ENCODE measurements around the gene LAMA3.
"Not testable (repeated sequence)": the region's sequence is repeated elsewhere in the genome, so short reads cannot be mapped to it uniquely, and the experiment has no call there.

LAMA3 gene

GRCh38 chr18:23740105-23740830, 51.0 kb downstream of the LAMA3 start:
- Histone ChIP-seq H4K20me1 (ENCODE audit: insufficient read depth) (no peaks in the 10 kb centered on the region), H3K79me2 (ENCODE audit: insufficient read depth, low read depth) (no peaks in the 10 kb centered on the region), H3K4me3 (IDR thresholded peaks at IDR 0.05; ENCODE audit: insufficient read depth, low read depth, low read length) (no peak overlapping the region), H3K9ac (no peak overlapping the region), H3K27ac (no peak overlapping the region), H3K27me3 (ENCODE audit: insufficient read depth, low read depth) (no peaks in the 10 kb centered on the region), H3K4me1 (ENCODE audit: low read depth, poor library complexity, severe bottlenecking) (no peaks in the 10 kb centered on the region), H3K36me3 (ENCODE audit: insufficient read depth) (no peaks in the 10 kb centered on the region), H2AFZ (ENCODE audit: low read depth) (no peak overlapping the region), H3K4me2 (no peak overlapping the region)
- TF ChIP-seq CTCF (conservative IDR thresholded peaks at IDR 0.05; ENCODE audit: low read depth, low read length): no peak

GRCh38 chr18:23741967-23742366, 52.7 kb downstream of the LAMA3 start:
- H3K4me3 ChIP-seq (IDR thresholded peaks at IDR 0.05; ENCODE audit: insufficient read depth, low read depth, low read length); H3K36me3 ChIP-seq (ENCODE audit: insufficient read depth); H3K27ac ChIP-seq; H3K4me2 ChIP-seq; H4K20me1 ChIP-seq (ENCODE audit: insufficient read depth); H3K4me1 ChIP-seq (ENCODE audit: low read depth, poor library complexity, severe bottlenecking); H3K79me2 ChIP-seq (ENCODE audit: insufficient read depth, low read depth); H3K9ac ChIP-seq; H2AFZ ChIP-seq (ENCODE audit: low read depth); H3K27me3 ChIP-seq (ENCODE audit: insufficient read depth, low read depth): not testable (repeated sequence)

GRCh38 chr18:23743733-23744333, 54.6 kb downstream of the LAMA3 start:
- Histone ChIP-seq H2AFZ (ENCODE audit: low read depth) (no peak overlapping the region), H3K27me3 (ENCODE audit: insufficient read depth, low read depth) (no peaks in the 10 kb centered on the region), H3K27ac (no peak overlapping the region), H3K79me2 (ENCODE audit: insufficient read depth, low read depth) (no peaks in the 10 kb centered on the region), H3K9ac (no peak overlapping the region), H4K20me1 (ENCODE audit: insufficient read depth) (no peaks in the 10 kb centered on the region), H3K4me1 (ENCODE audit: low read depth, poor library complexity, severe bottlenecking) (no peaks in the 10 kb centered on the region), H3K36me3 (ENCODE audit: insufficient read depth) (no peaks in the 10 kb centered on the region), H3K4me3 (IDR thresholded peaks at IDR 0.05; ENCODE audit: insufficient read depth, low read depth, low read length) (no peak overlapping the region), H3K4me2 (no peak overlapping the region)
- no peak for TF ChIP-seq CTCF (conservative IDR thresholded peaks at IDR 0.05; ENCODE audit: low read depth, low read length)

- H3K4me2 ChIP-seq: no peak overlapping the region
- H3K27me3 ChIP-seq (ENCODE audit: insufficient read depth, low read depth): no peaks in the 10 kb centered on the region
- H3K36me3 ChIP-seq (ENCODE audit: insufficient read depth): no peaks in the 10 kb centered on the region
- no peak overlapping the region for H3K27ac ChIP-seq
- no peak overlapping the region for H3K9ac ChIP-seq
- TF ChIP-seq CTCF (conservative IDR thresholded peaks at IDR 0.05; ENCODE audit: low read depth, low read length): no peak
- H4K20me1 ChIP-seq (ENCODE audit: insufficient read depth): no peaks in the 10 kb centered on the region
- no peaks in the 10 kb centered on the region for H3K79me2 ChIP-seq (ENCODE audit: insufficient read depth, low read depth)
- H2AFZ ChIP-seq (ENCODE audit: low read depth): no peak overlapping the region
- H3K4me3 ChIP-seq (IDR thresholded peaks at IDR 0.05; ENCODE audit: insufficient read depth, low read depth, low read length): no peak overlapping the region
- no peaks in the 10 kb centered on the region for H3K4me1 ChIP-seq (ENCODE audit: low read depth, poor library complexity, severe bottlenecking)
Measured at GRCh38 chr18:23745366-23745765, 56.1 kb downstream of the LAMA3 start.

- Histone ChIP-seq H3K36me3 (ENCODE audit: insufficient read depth) (no peaks in the 10 kb centered on the region), H4K20me1 (ENCODE audit: insufficient read depth) (no peaks in the 10 kb centered on the region)
- no peak for TF ChIP-seq CTCF (conservative IDR thresholded peaks at IDR 0.05; ENCODE audit: low read depth, low read length)
Measured at GRCh38 chr18:23746851-23747250, 57.6 kb downstream of the LAMA3 start.

More at GRCh38 chr18:23746851-23747250, 57.6 kb downstream of the LAMA3 start:
- no peaks in the 10 kb centered on the region for H3K4me1 ChIP-seq (ENCODE audit: low read depth, poor library complexity, severe bottlenecking)
- no peaks in the 10 kb centered on the region for H3K79me2 ChIP-seq (ENCODE audit: insufficient read depth, low read depth)
- H2AFZ ChIP-seq (ENCODE audit: low read depth): no peak overlapping the region
- no peak overlapping the region for H3K4me3 ChIP-seq (IDR thresholded peaks at IDR 0.05; ENCODE audit: insufficient read depth, low read depth, low read length)
- H3K4me2 ChIP-seq: no peak overlapping the region
- H3K27me3 ChIP-seq (ENCODE audit: insufficient read depth, low read depth): no peaks in the 10 kb centered on the region
- H3K9ac ChIP-seq: no peak overlapping the region
- H3K27ac ChIP-seq: no peak overlapping the region

Data from KMS-11 (cell line).